Large intestine (tissue), 3 donors: ENCODE results near the gene GRIA3. TPM values are rescaled to one million over a fixed set of nuclear protein-coding genes. Genes with fewer than 3 reads are reported as not detected.
"Not testable (repeated sequence)": the region's sequence is repeated elsewhere in the genome, so short reads cannot be mapped to it uniquely, and the experiment has no call there.

Source experiments
- DNase-seq, 2 donors: peaks; one replicate each; pipeline versions ENCODE4 v3.0.0 to v3.0.0-alpha.2; 2013
- H3K27ac ChIP-seq: one replicate; pipeline ENCODE4 v1.5.1; 2013; ENCODE audit warnings: low read length
- H3K27me3 ChIP-seq: 2 replicates; pipeline ENCODE4 v1.6.1; 2013; ENCODE audit warnings: low read length; ENCODE audit not compliant: control insufficient read depth, insufficient read depth
- H3K36me3 ChIP-seq: 2 replicates; pipeline ENCODE4 v1.6.1; 2013; ENCODE audit warnings: low read length; ENCODE audit not compliant: control insufficient read depth, insufficient read depth
- H3K4me1 ChIP-seq: one replicate; pipeline ENCODE4 v1.6.1; 2013; ENCODE audit warnings: low read length; ENCODE audit not compliant: control insufficient read depth, insufficient read depth
- H3K4me3 ChIP-seq: one replicate; pipeline ENCODE4 v1.5.1; 2013; ENCODE audit warnings: low read length
- H3K9me3 ChIP-seq: one replicate; pipeline ENCODE4 v1.6.1; 2013; ENCODE audit warnings: mild to moderate bottlenecking, low read depth, low read length, moderate library complexity; ENCODE audit not compliant: control insufficient read depth
- WGBS: methylation state at CpG from one replicate; pipeline ENCODE4 v1.1.5; 2013; ENCODE audit warnings: low lambda C conversion rate; ENCODE audit not compliant: insufficient coverage; 5-methylcytosine and 5-hydroxymethylcytosine counted together
- polyA plus RNA-seq: library from polyadenylated mRNA; unstranded; fragments of 120-200 nt; gene quantifications from one replicate; pipeline ENCODE4 v1.2.1, GENCODE V29; 2013

GRIA3 gene
- polyA plus RNA-seq, 1 donor: 0.43 TPM

- H3K9me3 ChIP-seq: no peaks in the 10 kb centered on the region
- no peaks in the 10 kb centered on the region for H3K36me3 ChIP-seq
- no CpG with 5 or more reads among the region's 3 CpGs for WGBS
- H3K4me3 ChIP-seq: no peak overlapping the region
- H3K27me3 ChIP-seq: no peaks in the 10 kb centered on the region
- DNase-seq: no peak
- H3K4me1 ChIP-seq: no peaks in the 10 kb centered on the region
- H3K27ac ChIP-seq: no peak overlapping the region
Measured at GRCh38 chrX:123504630-123505270, 320.7 kb downstream of the GRIA3 start.

DNA sequence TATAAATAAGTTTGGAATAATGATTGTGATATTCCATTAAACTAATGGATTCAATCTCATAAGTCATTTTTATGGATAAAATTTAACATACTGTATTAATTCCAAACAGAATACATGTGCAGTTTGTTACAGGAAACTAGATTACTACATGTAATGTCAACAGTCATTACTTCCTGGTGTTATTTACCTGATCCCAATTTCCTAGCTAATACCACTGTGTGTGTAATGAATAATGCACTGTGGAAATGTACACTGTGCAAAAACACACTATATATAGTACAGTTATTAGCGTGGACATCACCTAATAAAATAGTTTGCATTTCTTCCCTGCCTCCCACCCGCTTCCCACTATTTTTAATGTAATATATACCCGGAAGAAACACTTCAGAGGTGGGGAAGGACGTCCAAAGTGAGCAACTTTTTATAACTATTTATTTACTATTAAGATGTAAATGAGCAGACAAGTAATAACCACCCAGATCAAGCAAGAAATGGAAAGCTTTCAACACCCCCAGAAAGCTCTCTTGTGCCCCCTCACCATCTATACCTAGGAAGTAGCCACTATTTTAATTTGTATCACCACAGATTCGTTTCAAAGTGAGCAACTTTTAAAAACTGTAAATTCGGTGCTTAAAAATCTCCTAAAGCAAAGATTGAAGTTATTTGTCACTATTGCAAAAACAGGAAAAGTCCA lies 329.7 kb downstream of the GRIA3 start:
- Histone ChIP-seq H3K9me3 (no peaks in the 10 kb centered on the region), H3K27me3 (no peaks in the 10 kb centered on the region), H3K4me3 (peak overlapping the region; percentile 13), H3K4me1 (no peaks in the 10 kb centered on the region), H3K27ac (no peak overlapping the region), H3K36me3 (no peaks in the 10 kb centered on the region)
- DNase-seq: no peak
- no CpG with 5 or more reads among the region's 6 CpGs for WGBS

- not testable (repeated sequence) for H3K27ac ChIP-seq, H3K4me1 ChIP-seq, H3K9me3 ChIP-seq, H3K36me3 ChIP-seq, H3K27me3 ChIP-seq
- H3K4me3 ChIP-seq: peak overlapping the region; percentile 13
- no CpG with 5 or more reads among the region's 26 CpGs for WGBS
- peak in 1 of 2 donors; percentile 15 for DNase-seq
Measured at GRCh38 chrX:123514279-123514640, 330.2 kb downstream of the GRIA3 start.

DNA sequence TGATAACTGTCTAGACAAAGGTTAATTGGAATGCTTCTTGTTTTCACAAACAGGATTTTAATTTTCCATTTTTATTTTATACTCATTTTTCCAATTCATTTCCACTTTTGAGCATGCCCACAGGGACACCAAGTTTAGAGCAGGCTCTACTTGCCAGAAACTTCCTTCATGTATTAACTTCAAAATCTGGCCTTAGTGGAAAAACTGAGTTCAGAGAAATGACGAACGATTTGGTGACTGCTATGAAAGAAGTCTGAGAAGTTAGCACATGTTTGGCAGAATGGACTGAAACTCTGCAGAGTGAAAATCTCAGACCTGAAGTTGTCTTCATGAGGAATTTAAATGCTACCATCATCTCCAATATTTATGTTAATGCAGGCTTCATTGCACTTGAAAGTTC lies 334.7 kb downstream of the GRIA3 start:
- Histone ChIP-seq H3K36me3 (no peaks in the 10 kb centered on the region), H3K27ac (no peak overlapping the region), H3K4me3 (no peak overlapping the region), H3K9me3 (no peaks in the 10 kb centered on the region), H3K27me3 (no peaks in the 10 kb centered on the region), H3K4me1 (no peaks in the 10 kb centered on the region)
- WGBS: no CpG with 5 or more reads among the region's 2 CpGs
- DNase-seq: no peak

GRCh38 chrX:123525123-123525725 lies 341.1 kb downstream of the GRIA3 start:
- DNase-seq: no peak
- Histone ChIP-seq H3K27ac (no peak overlapping the region), H3K36me3 (no peaks in the 10 kb centered on the region), H3K4me3 (no peak overlapping the region), H3K4me1 (no peaks in the 10 kb centered on the region), H3K27me3 (no peaks in the 10 kb centered on the region), H3K9me3 (no peaks in the 10 kb centered on the region)
- WGBS: no CpG with 5 or more reads among the region's 2 CpGs

DNA sequence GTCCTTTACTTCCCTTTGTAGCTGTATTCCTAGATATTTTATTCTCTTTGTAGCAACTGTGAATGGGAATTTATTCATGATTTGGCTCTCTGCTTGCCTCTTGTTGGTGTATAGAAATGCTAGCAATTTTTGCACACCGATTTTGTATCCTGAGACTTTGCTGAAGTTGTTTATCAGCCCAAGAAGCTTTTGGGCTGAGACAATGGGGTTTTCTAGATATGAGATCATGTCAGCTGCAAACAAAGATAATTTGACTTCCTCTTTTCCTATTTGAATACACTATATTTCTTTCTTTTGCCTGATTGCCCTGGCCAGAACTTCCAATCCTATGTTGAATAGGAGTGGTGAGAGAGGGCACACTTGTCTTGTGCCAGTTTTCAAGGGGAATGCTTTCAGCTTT lies 346.6 kb downstream of the GRIA3 start:
- H3K27me3 ChIP-seq, H3K27ac ChIP-seq, H3K9me3 ChIP-seq, H3K36me3 ChIP-seq, H3K4me3 ChIP-seq, DNase-seq, H3K4me1 ChIP-seq: not testable (repeated sequence)
- no CpG with 5 or more reads among the region's 1 CpG for WGBS
